HepG2 (cell line): ENCODE data around the gene UBAP2L. TPM values are rescaled to one million over a fixed set of nuclear protein-coding genes. Genes with fewer than 3 reads are reported as not detected.

Experiments
- ERF ChIP-seq: IDR thresholded peaks from 2 replicates; pipeline ENCODE4 v1.6.1; 2018; ENCODE audit warnings: missing biosample characterization, missing genetic modification reagents
- GMEB1 ChIP-seq: sonication (generic); formaldehyde crosslinking; IDR thresholded peaks from 2 replicates; pipeline ENCODE4 v1.5.1; 2020; ENCODE audit warnings: missing genetic modification reagents, mild to moderate bottlenecking, borderline replicate concordance
- HNRNPL ChIP-seq: fragments of 200-400 bp; formaldehyde crosslinking; IDR thresholded peaks from 2 replicates; pipeline ENCODE4 v1.6.1; 2017; ENCODE audit warnings: mild to moderate bottlenecking, low read depth, low read length
- PHF8 ChIP-seq: sonication (generic); formaldehyde crosslinking; IDR thresholded peaks from 2 replicates; pipeline ENCODE4 v1.5.0; 2020; ENCODE audit warnings: missing genetic modification reagents
- RBFOX2 ChIP-seq: fragments of 200-400 bp; formaldehyde crosslinking; IDR thresholded peaks from 2 replicates; pipeline ENCODE4 v1.6.1; 2017; ENCODE audit warnings: low read depth, mild to moderate bottlenecking, low read length
- RBM39 ChIP-seq: fragments of 200-400 bp; formaldehyde crosslinking; IDR thresholded peaks from one replicate; pipeline ENCODE4 v1.6.1; 2018; ENCODE audit warnings: antibody characterized with exemption, mild to moderate bottlenecking, low read depth, low read length; ENCODE audit not compliant: poor library complexity, severe bottlenecking
- ZBTB8A ChIP-seq: sonication (generic); formaldehyde crosslinking; IDR thresholded peaks from 2 replicates; pipeline ENCODE4 v1.4.0; 2020; ENCODE audit warnings: mild to moderate bottlenecking, low read depth, missing genetic modification reagents, borderline replicate concordance
- ZFP91 ChIP-seq: sonication (generic); formaldehyde crosslinking; IDR thresholded peaks from 2 replicates; pipeline ENCODE4 v1.9.0; 2022; ENCODE audit warnings: missing genetic modification reagents, mild to moderate bottlenecking, borderline replicate concordance
- ZHX2 ChIP-seq, 2 experiments: sonication (generic) in 1 of 2; formaldehyde crosslinking in 1 of 2; IDR thresholded peaks; 2 replicates each; pipeline versions ENCODE4 v1.6.1 to v1.9.0; 2014 to 2022; ENCODE audit warnings: antibody characterized with exemption in 1 of 2, borderline replicate concordance in 1 of 2, inconsistent platforms in 1 of 2, low read depth in 1 of 2, missing genetic modification reagents in 1 of 2
- ZNF101 ChIP-seq: sonication (generic); formaldehyde crosslinking; IDR thresholded peaks from 2 replicates; pipeline ENCODE4 v1.4.0; 2020; ENCODE audit warnings: mild to moderate bottlenecking, low read depth, missing genetic modification reagents, borderline replicate concordance
- ZNF253 ChIP-seq: sonication (generic); formaldehyde crosslinking; IDR thresholded peaks from 2 replicates; pipeline ENCODE4 v1.8.0; 2022; ENCODE audit warnings: mild to moderate bottlenecking, missing genetic modification reagents, borderline replicate concordance
- ZNF546 ChIP-seq: sonication (generic); formaldehyde crosslinking; conservative IDR thresholded peaks from 2 replicates; pipeline ENCODE4 v1.8.1; 2023; ENCODE audit warnings: mild to moderate bottlenecking, missing genetic modification reagents
- ZSCAN30 ChIP-seq: sonication (generic); formaldehyde crosslinking; IDR thresholded peaks from 2 replicates; pipeline ENCODE4 v1.5.0; 2020; ENCODE audit warnings: mild to moderate bottlenecking, missing genetic modification reagents
- polyA plus RNA-seq, 8 experiments: library from polyadenylated mRNA; depleted of rRNA in 3 of 8; stranded (reverse) in 7 of 8; unstranded in 1 of 8; fragments of >200 nt; fragmentation: Illumina TruSeq in 4 of 8; extraction: Trizol in 4 of 8; gene quantifications; 2 replicates each; pipeline versions ENCODE4 v1.2.1 to v1.2.3, GENCODE V29; 2011 to 2016; ENCODE audit warnings: low read depth in 4 of 8, missing spikeins in 1 of 8, mixed read lengths in 1 of 8; ENCODE audit not compliant: insufficient read depth in 1 of 8
- total RNA-seq, 5 experiments: library from RNA; depleted of rRNA; stranded (reverse); fragments of >200 nt; fragmentation: Illumina TruSeq; extraction: Trizol; gene quantifications; 2 replicates each; pipeline ENCODE4 v1.2.3, GENCODE V29; 2016; ENCODE audit warnings: low read depth in 1 of 5
- TF ChIP-seq, protein P1 (sequence below): sonication (generic); formaldehyde crosslinking; IDR thresholded peaks from 2 replicates; pipeline ENCODE4 v1.4.0; 2020; ENCODE audit warnings: missing genetic modification reagents
- TF ChIP-seq, protein P2 (sequence below): sonication (generic); formaldehyde crosslinking; IDR thresholded peaks from 2 replicates; pipeline ENCODE4 v1.4.0; 2020; ENCODE audit warnings: missing genetic modification reagents

UBAP2L gene
- total and polyA plus RNA-seq, 2 of the 13 experiments (the other 11 are each of a cell fraction or from before 2014, with no cell fraction given): 74.2 to 159 TPM

- TF ChIP-seq HNRNPL: 0 out of 2 replicates have a peak, but pooled peaks have one; percentile 35
- 0 out of 2 replicates have a peak, but pooled peaks have one; percentile 45 for TF ChIP-seq PHF8 (CRISPR knock-in tag)
- TF ChIP-seq GMEB1: 0 out of 2 replicates have a peak, but pooled peaks have one; percentile 7
- no peak for TF ChIP-seq ZNF101 (CRISPR knock-in tag)
- no peak; the same call in 1 of the 2 replicates for TF ChIP-seq ZBTB8A
- TF ChIP-seq RBFOX2: peak; percentile 82
- no peak for TF ChIP-seq ERF (CRISPR knock-in tag)
- peak; percentile 94 for TF ChIP-seq ZFP91
- TF ChIP-seq, protein P1, sequence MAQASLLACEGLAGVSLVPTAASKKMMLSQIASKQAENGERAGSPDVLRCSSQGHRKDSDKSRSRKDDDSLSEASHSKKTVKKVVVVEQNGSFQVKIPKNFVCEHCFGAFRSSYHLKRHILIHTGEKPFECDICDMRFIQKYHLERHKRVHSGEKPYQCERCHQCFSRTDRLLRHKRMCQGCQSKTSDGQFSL (CRISPR knock-in tag): peak; percentile 92
- TF ChIP-seq ZSCAN30 (CRISPR knock-in tag): peak; percentile 98; the same call in 1 of the 2 replicates
- TF ChIP-seq ZNF253 (CRISPR knock-in tag): no peak
- peak; percentile 90 for TF ChIP-seq RBM39
- TF ChIP-seq, protein P2, sequence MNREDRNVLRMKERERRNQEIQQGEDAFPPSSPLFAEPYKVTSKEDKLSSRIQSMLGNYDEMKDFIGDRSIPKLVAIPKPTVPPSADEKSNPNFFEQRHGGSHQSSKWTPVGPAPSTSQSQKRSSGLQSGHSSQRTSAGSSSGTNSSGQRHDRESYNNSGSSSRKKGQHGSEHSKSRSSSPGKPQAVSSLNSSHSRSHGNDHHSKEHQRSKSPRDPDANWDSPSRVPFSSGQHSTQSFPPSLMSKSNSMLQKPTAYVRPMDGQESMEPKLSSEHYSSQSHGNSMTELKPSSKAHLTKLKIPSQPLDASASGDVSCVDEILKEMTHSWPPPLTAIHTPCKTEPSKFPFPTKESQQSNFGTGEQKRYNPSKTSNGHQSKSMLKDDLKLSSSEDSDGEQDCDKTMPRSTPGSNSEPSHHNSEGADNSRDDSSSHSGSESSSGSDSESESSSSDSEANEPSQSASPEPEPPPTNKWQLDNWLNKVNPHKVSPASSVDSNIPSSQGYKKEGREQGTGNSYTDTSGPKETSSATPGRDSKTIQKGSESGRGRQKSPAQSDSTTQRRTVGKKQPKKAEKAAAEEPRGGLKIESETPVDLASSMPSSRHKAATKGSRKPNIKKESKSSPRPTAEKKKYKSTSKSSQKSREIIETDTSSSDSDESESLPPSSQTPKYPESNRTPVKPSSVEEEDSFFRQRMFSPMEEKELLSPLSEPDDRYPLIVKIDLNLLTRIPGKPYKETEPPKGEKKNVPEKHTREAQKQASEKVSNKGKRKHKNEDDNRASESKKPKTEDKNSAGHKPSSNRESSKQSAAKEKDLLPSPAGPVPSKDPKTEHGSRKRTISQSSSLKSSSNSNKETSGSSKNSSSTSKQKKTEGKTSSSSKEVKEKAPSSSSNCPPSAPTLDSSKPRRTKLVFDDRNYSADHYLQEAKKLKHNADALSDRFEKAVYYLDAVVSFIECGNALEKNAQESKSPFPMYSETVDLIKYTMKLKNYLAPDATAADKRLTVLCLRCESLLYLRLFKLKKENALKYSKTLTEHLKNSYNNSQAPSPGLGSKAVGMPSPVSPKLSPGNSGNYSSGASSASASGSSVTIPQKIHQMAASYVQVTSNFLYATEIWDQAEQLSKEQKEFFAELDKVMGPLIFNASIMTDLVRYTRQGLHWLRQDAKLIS: no peak
- TF ChIP-seq ZNF546: 0 out of 2 replicates have a peak, but pooled peaks have one; percentile 30
- TF ChIP-seq ZHX2 (IDR thresholded peaks at IDR 0.05; ENCODE audit: low read depth): no peak
- no peak for TF ChIP-seq ZHX2 (CRISPR knock-in tag; IDR thresholded peaks at IDR 0.05; ENCODE audit: borderline replicate concordance)
These were observed 169 bp downstream of the UBAP2L start (continued) for GRCh38 chr1:154220970-154221277.
